ENCODE measurements around the gene ADGRV1. TPM values are rescaled to one million over a fixed set of nuclear protein-coding genes. Genes with fewer than 3 reads are reported as not detected.

ADGRV1 gene
- total and polyA plus RNA-seq, 7 donors = 0.05 to 0.83 (median 0.11) TPM; not detected in 1

DNA sequence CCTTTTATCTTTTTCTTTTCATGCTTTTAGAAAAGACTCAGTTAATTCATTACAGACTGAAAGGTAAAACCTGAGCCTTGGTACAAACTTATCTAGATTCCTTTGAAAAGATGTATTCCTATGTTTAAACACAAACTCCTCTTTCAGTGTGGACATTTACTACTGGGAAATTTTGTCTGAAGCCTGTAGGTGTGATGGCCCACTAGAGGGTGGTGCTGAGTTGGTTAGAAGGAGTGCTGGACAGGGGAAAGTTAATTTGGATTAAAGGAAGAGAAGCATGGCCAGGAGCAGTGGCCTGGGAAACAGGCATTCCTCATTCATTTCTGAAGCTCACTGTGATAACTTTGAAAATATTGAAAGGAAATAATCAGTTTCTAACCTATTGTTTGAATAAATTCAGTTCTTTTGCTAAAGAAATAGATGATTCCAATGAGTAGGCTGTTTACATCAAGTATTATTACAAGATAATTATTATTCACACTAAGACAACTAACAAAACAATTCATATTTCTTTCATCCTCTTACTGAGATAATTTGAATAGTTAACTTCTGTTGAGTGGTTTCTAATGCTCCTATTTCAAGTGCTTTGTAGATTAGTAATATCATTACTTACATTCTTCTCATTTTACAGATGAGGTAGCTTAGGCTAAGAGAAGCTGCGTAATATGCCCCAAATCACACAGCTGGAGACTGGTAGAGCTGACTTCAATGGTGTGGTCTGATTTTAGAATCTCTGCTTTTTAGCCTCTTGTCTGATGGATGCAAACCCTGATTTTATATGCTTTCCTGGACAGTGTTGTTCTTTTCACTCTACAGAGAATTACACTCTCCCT is 150.9 kb downstream of the ADGRV1 start:
- ATAC-seq = no peak
- no peak overlapping the region for H3K4me3 ChIP-seq
- peaks cover 0 to 2% (median 0%) of the 10 kb centered on the region in 3 donors for H3K27me3 ChIP-seq (ENCODE audit: insufficient read depth in 3 of 3, low read length in 2 of 3)
- no peak overlapping the region for H3K27ac ChIP-seq
- no peaks in the 10 kb centered on the region for H3K36me3 ChIP-seq (ENCODE audit: insufficient read depth in 1 of 2, low read depth in 1 of 2)
- no peak for DNase-seq
- H3K4me1 ChIP-seq = no peaks in the 10 kb centered on the region
- 89 to 93% (median 91%) methylated on average over 1 of the region's 1 CpG for WGBS, 3 donors
- TF ChIP-seq, protein P1, sequence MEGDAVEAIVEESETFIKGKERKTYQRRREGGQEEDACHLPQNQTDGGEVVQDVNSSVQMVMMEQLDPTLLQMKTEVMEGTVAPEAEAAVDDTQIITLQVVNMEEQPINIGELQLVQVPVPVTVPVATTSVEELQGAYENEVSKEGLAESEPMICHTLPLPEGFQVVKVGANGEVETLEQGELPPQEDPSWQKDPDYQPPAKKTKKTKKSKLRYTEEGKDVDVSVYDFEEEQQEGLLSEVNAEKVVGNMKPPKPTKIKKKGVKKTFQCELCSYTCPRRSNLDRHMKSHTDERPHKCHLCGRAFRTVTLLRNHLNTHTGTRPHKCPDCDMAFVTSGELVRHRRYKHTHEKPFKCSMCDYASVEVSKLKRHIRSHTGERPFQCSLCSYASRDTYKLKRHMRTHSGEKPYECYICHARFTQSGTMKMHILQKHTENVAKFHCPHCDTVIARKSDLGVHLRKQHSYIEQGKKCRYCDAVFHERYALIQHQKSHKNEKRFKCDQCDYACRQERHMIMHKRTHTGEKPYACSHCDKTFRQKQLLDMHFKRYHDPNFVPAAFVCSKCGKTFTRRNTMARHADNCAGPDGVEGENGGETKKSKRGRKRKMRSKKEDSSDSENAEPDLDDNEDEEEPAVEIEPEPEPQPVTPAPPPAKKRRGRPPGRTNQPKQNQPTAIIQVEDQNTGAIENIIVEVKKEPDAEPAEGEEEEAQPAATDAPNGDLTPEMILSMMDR (IDR thresholded peaks at IDR 0.05) = peak; percentile 59
- no peaks in the 10 kb centered on the region for H3K9me3 ChIP-seq
- intact Hi-C loops (cut with DNase I) = loop anchor here in 1 of 2 donors (2.0 kb wide), 1 partner anchor 73 kb away; no protein-coding TSS in a partner anchor

DNA sequence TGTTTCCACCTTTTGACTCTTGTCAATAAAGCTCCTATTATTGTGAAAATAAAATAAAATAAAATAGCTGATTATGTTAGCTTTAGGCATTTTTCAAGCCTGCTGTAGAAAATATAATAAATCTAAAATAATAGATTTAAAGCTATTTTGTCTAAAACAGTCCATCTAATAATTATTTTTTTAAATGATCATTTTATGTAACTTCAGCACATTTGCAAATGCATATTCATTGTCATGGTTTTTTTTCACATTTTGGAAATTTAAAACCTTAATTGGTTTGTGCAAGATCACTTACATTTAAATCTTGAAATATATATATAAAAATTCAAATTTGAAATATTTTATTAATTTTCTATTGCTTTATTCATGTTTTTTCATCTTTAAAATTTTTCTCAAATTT is 159.8 kb downstream of the ADGRV1 start:
- Histone ChIP-seq H3K36me3 (ENCODE audit: insufficient read depth in 1 of 2, low read depth in 1 of 2) (no peaks in the 10 kb centered on the region), H3K27me3 (ENCODE audit: insufficient read depth in 3 of 3, low read length in 2 of 3) (peaks cover 0 to 3% (median 0%) of the 10 kb centered on the region in 3 donors), H3K27ac (no peak overlapping the region), H3K9me3 (no peaks in the 10 kb centered on the region), H3K4me1 (no peaks in the 10 kb centered on the region), H3K4me3 (no peak overlapping the region)
- intact Hi-C loops (cut with DNase I) = no loop called here
- no peak for DNase-seq
- ATAC-seq = no peak
- TF ChIP-seq, protein P1 (IDR thresholded peaks at IDR 0.05) = no peak

DNA sequence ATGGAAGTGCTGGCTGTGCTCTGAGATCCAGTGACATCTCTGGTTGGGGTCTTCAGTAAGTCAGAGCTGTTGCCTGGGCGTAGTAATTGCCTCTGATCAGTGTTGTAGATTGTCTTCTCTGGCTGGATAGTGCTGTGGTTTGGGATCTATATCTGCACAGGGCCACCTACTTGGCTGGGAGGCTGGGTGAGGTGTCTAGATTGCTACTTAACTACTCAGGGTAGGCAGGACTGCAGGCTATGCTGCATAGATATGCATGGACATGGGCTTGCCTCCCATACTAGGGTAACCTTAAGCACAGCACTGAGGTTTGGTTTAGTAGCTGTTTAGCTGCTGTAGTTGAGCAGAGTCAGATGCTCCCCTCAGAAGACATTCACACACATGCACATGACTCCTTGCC is 181.0 kb downstream of the ADGRV1 start:
- H3K36me3 ChIP-seq (ENCODE audit: insufficient read depth in 1 of 2, low read depth in 1 of 2) = no peaks in the 10 kb centered on the region
- H3K9me3 ChIP-seq = no peaks in the 10 kb centered on the region
- no peak for ATAC-seq
- H3K4me1 ChIP-seq = no peaks in the 10 kb centered on the region
- intact Hi-C loops (cut with DNase I) = no loop called here
- no peak for DNase-seq
- no peaks in the 10 kb centered on the region for H3K27me3 ChIP-seq (ENCODE audit: insufficient read depth in 3 of 3, low read length in 2 of 3)
- WGBS, 3 donors = 49 to 71% (median 63%) methylated on average over 1 of the region's 1 CpG
- no peak overlapping the region for H3K27ac ChIP-seq
- TF ChIP-seq, protein P1 (IDR thresholded peaks at IDR 0.05) = no peak
- H3K4me3 ChIP-seq = no peak overlapping the region

DNA sequence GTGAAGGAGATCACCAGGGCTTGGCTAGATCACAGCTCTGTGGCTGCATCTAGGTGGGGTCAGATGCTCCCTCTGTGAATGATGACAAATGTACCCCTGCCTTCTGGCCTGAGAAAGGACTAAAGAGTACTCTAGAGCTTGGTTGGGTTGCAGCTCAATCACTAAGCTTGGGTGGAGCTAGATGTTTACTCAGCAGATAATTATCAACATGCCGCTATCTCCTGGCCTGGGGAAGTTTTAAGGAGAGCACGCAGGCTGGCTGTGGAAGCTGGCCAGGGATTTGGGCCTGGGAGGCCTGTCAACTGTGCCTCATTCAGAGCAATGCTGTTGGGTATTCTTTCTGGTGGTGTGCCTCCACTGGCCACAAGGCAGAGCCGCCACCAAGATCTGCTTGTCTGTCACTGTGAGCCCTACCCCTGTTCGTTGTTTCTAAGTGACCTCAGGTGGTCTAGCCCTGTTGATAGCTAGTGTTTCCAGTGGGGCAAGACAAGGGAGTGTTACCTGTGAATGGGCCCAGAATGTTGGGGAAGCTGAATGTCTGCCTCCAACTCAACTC is 181.7 kb downstream of the ADGRV1 start:
- H3K36me3 ChIP-seq (ENCODE audit: insufficient read depth in 1 of 2, low read depth in 1 of 2) = no peaks in the 10 kb centered on the region
- no peaks in the 10 kb centered on the region for H3K27me3 ChIP-seq (ENCODE audit: insufficient read depth in 3 of 3, low read length in 2 of 3)
- H3K4me1 ChIP-seq = no peaks in the 10 kb centered on the region
- DNase-seq (no peak), ATAC-seq (no peak)
- intact Hi-C loops (cut with DNase I) = no loop called here
- no peaks in the 10 kb centered on the region for H3K9me3 ChIP-seq
- TF ChIP-seq, protein P1 (IDR thresholded peaks at IDR 0.05) = no peak
- 87 to 90% (median 89%) methylated on average over 4 of the region's 4 CpGs for WGBS, 3 donors
- H3K4me3 ChIP-seq = no peak overlapping the region
- no peak overlapping the region for H3K27ac ChIP-seq
